NCI-H2081 (cell line): Measurements from ENCODE around the gene GALNT2.
A peak's percentile ranks its signal among the peaks of the same experiment; 100 is the strongest.

ENCODE experiments used
- DNase-seq, 2 experiments: peaks; one replicate each; lab custom pipeline; 2025; lab: John Stamatoyannopoulos, UW

The GALNT2 gene

GRCh38 chr1:230186003-230186863 lies 119.2 kb downstream of the GALNT2 start:
- DNase-seq, result peak; percentile 83 to 93

GRCh38 chr1:230186874-230187273 lies 119.8 kb downstream of the GALNT2 start:
- no peak for DNase-seq

- no peak for DNase-seq
Observed at GRCh38 chr1:230187290-230187689, 120.3 kb downstream of the GALNT2 start.

- DNase-seq, result no peak
Observed at GRCh38 chr1:230188826-230189225, 121.8 kb downstream of the GALNT2 start.

GRCh38 chr1:230189341-230189740 lies 122.3 kb downstream of the GALNT2 start:
- peak; percentile 74 to 91 for DNase-seq

- peak in 1 of 2 experiments; percentile 53 for DNase-seq
Observed at GRCh38 chr1:230189824-230190223, 122.8 kb downstream of the GALNT2 start.

- DNase-seq, result no peak
Observed at GRCh38 chr1:230191079-230191804, 124.2 kb downstream of the GALNT2 start.

- DNase-seq, result no peak
Observed at GRCh38 chr1:230191855-230192254, 124.8 kb downstream of the GALNT2 start.

- DNase-seq, result no peak
Observed at GRCh38 chr1:230194525-230194924, 127.5 kb downstream of the GALNT2 start.

- DNase-seq, result no peak
Observed at GRCh38 chr1:230195199-230195598, 128.2 kb downstream of the GALNT2 start.

- no peak for DNase-seq
Observed at GRCh38 chr1:230196077-230196476, 129.0 kb downstream of the GALNT2 start.

- no peak for DNase-seq
Observed at GRCh38 chr1:230197644-230198567, 130.9 kb downstream of the GALNT2 start.

- no peak for DNase-seq
Observed at GRCh38 chr1:230199034-230199433, 132.0 kb downstream of the GALNT2 start.

- DNase-seq, result no peak
Observed at GRCh38 chr1:230199554-230199953, 132.5 kb downstream of the GALNT2 start.

- no peak for DNase-seq
Observed at GRCh38 chr1:230200276-230200675, 133.2 kb downstream of the GALNT2 start.

- no peak for DNase-seq
Observed at GRCh38 chr1:230201445-230201844, 134.4 kb downstream of the GALNT2 start.

- DNase-seq, result no peak
Observed at GRCh38 chr1:230204842-230205241, 137.8 kb downstream of the GALNT2 start.

- DNase-seq, result no peak
Observed at GRCh38 chr1:230205719-230206198, 138.7 kb downstream of the GALNT2 start.

GRCh38 chr1:230206207-230206606 lies 139.2 kb downstream of the GALNT2 start:
- DNase-seq, result no peak

- DNase-seq, result no peak
Observed at GRCh38 chr1:230206976-230207375, 139.9 kb downstream of the GALNT2 start.

GRCh38 chr1:230207598-230207997 lies 140.6 kb downstream of the GALNT2 start:
- DNase-seq, result no peak
